MM.1S (cell line): ENCODE measurements around the gene LYZL6.

Experiments
- DNase-seq: peaks from one replicate; pipeline ENCODE4 v3.0.0-alpha.2; 2015
- H2AFZ ChIP-seq: fragments of 300-600 bp; sonication (generic); 2 replicates; pipeline ENCODE4 v1.6.0; 2016; ENCODE audit warnings: antibody characterized with exemption, low read length
- H3F3A ChIP-seq: fragments of 300-600 bp; sonication (generic); 2 replicates; pipeline ENCODE4 v1.6.1; 2016; ENCODE audit warnings: mild to moderate bottlenecking, antibody characterized with exemption, low read length, moderate library complexity, mixed read lengths; ENCODE audit not compliant: insufficient read depth
- H3K27ac ChIP-seq: fragments of 300-600 bp; sonication (generic); 2 replicates; pipeline ENCODE4 v1.5.1; 2016; ENCODE audit warnings: mild to moderate bottlenecking, low read length
- H3K27me3 ChIP-seq: fragments of 300-600 bp; sonication (generic); replicated peaks from 2 replicates; pipeline ENCODE4 v1.6.0; 2016; ENCODE audit warnings: low read length; ENCODE audit not compliant: insufficient read depth
- H3K36me3 ChIP-seq: fragments of 300-600 bp; sonication (generic); replicated peaks from 2 replicates; pipeline ENCODE4 v1.6.1; 2016; ENCODE audit warnings: mild to moderate bottlenecking, low read length, mixed read lengths; ENCODE audit not compliant: insufficient read depth
- H3K4me1 ChIP-seq: fragments of 300-600 bp; sonication (generic); 2 replicates; pipeline ENCODE4 v1.6.1; 2016; ENCODE audit warnings: low read length, mixed read lengths
- H3K4me2 ChIP-seq: fragments of 300-600 bp; sonication (generic); 2 replicates; pipeline ENCODE4 v1.6.0; 2016; ENCODE audit warnings: low read depth, low read length
- H3K4me3 ChIP-seq: fragments of 300-600 bp; sonication (generic); 2 replicates; pipeline ENCODE4 v1.5.1; 2016; ENCODE audit warnings: low read length, mixed read lengths
- H3K79me2 ChIP-seq: fragments of 300-600 bp; sonication (generic); 2 replicates; pipeline ENCODE4 v1.6.1; 2016; ENCODE audit warnings: mixed run types, low read length, mixed read lengths
- H3K9ac ChIP-seq: fragments of 300-600 bp; sonication (generic); 2 replicates; pipeline ENCODE4 v1.6.1; 2016; ENCODE audit warnings: low read length, mixed read lengths
- H3K9me2 ChIP-seq: fragments of 300-600 bp; sonication (generic); replicated peaks from 2 replicates; pipeline ENCODE4 v1.6.1; 2016; ENCODE audit warnings: mild to moderate bottlenecking, low read length, mixed read lengths; ENCODE audit not compliant: insufficient read depth
- H3K9me3 ChIP-seq: fragments of 300-600 bp; sonication (generic); replicated peaks from 2 replicates; pipeline ENCODE4 v1.6.1; 2016; ENCODE audit warnings: mild to moderate bottlenecking, low read length, mixed read lengths; ENCODE audit not compliant: insufficient read depth
- H4K20me1 ChIP-seq: fragments of 300-600 bp; sonication (generic); 2 replicates; pipeline ENCODE4 v1.6.1; 2016; ENCODE audit warnings: mild to moderate bottlenecking, low read length, moderate library complexity, mixed read lengths; ENCODE audit not compliant: insufficient read depth
- CTCF ChIP-seq: fragments of 300-600 bp; sonication (generic); IDR thresholded peaks from 2 replicates; pipeline ENCODE4 v1.5.1; 2016; ENCODE audit warnings: antibody characterized with exemption, low read length, mixed read lengths
- EZH2 ChIP-seq: fragments of 300-600 bp; sonication (generic); optimal IDR thresholded peaks from 2 replicates; pipeline ENCODE3; 2017; ENCODE audit warnings: low read depth, mild to moderate bottlenecking, antibody characterized with exemption, low read length, mixed read lengths
- EZH2phosphoT487 ChIP-seq: fragments of 300-600 bp; sonication (generic); IDR thresholded peaks from 2 replicates; pipeline ENCODE4 v1.6.1; 2018; ENCODE audit warnings: antibody characterized with exemption, low read length

The LYZL6 gene

DNA sequence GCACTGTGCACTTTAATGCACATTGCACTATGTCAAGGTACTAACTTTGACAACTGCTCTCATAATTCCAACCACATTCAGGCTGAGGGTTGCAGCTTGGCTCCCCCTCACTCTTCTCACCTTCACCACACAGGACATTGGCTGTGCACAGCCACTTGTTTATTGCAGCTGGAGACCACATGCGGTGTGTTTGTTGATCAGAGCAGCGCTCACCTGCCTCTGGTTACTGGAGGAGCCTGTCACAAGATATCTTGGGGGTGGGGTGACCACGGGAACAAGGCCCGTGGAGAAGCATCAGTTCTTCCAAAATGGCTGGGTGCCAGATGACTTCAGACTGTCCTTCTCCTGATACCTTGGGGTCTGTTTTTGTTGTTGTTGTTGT lies 52.7 kb downstream of the LYZL6 start:
- H3K79me2 ChIP-seq = no peaks in the 10 kb centered on the region
- no peaks in the 10 kb centered on the region for H3K36me3 ChIP-seq
- no peaks in the 10 kb centered on the region for H3K9me2 ChIP-seq
- H3K27ac ChIP-seq = no peak overlapping the region
- no peak for DNase-seq
- peaks cover 18% of the 10 kb centered on the region for H3K4me1 ChIP-seq
- H3K4me2 ChIP-seq = no peak overlapping the region
- no peak overlapping the region for H2AFZ ChIP-seq
- no peaks in the 10 kb centered on the region for H4K20me1 ChIP-seq
- no peaks in the 10 kb centered on the region for H3F3A ChIP-seq
- no peak overlapping the region for H3K4me3 ChIP-seq
- H3K27me3 ChIP-seq = no peaks in the 10 kb centered on the region
- H3K9me3 ChIP-seq = no peaks in the 10 kb centered on the region
- no peak for TF ChIP-seq EZH2
- TF ChIP-seq CTCF = no peak
- no peak for TF ChIP-seq EZH2phosphoT487
- H3K9ac ChIP-seq = no peak overlapping the region

GRCh38 chr17:35889818-35890773 lies 53.4 kb downstream of the LYZL6 start:
- no peak overlapping the region for H3K27ac ChIP-seq
- no peak overlapping the region for H2AFZ ChIP-seq
- H3K4me2 ChIP-seq = no peak overlapping the region
- no peak overlapping the region for H3K9ac ChIP-seq
- H3K27me3 ChIP-seq = no peaks in the 10 kb centered on the region
- H3K4me1 ChIP-seq = peaks cover 18% of the 10 kb centered on the region
- H3F3A ChIP-seq = no peaks in the 10 kb centered on the region
- no peaks in the 10 kb centered on the region for H3K79me2 ChIP-seq
- H3K9me2 ChIP-seq = no peaks in the 10 kb centered on the region
- TF ChIP-seq EZH2 (no peak), EZH2phosphoT487 (no peak), CTCF (no peak)
- H3K4me3 ChIP-seq = no peak overlapping the region
- no peaks in the 10 kb centered on the region for H3K9me3 ChIP-seq
- no peaks in the 10 kb centered on the region for H4K20me1 ChIP-seq
- no peaks in the 10 kb centered on the region for H3K36me3 ChIP-seq
- DNase-seq = no peak

GRCh38 chr17:35889241-35889640 lies 54.3 kb downstream of the LYZL6 start:
- Histone ChIP-seq H3K36me3 (no peaks in the 10 kb centered on the region), H4K20me1 (no peaks in the 10 kb centered on the region), H3K4me2 (no peak overlapping the region), H3K79me2 (no peaks in the 10 kb centered on the region), H3K27ac (no peak overlapping the region), H2AFZ (no peak overlapping the region), H3F3A (no peaks in the 10 kb centered on the region), H3K9me2 (no peaks in the 10 kb centered on the region), H3K9ac (no peak overlapping the region), H3K4me3 (no peak overlapping the region), H3K4me1 (peaks cover 18% of the 10 kb centered on the region), H3K27me3 (no peaks in the 10 kb centered on the region), H3K9me3 (no peaks in the 10 kb centered on the region)
- DNase-seq = no peak
- TF ChIP-seq EZH2phosphoT487 (no peak), EZH2 (no peak), CTCF (no peak)
